OCI-LY3 (cell line): ENCODE measurements around the gene MYBPC3.

ENCODE experiments used
- H2AFZ ChIP-seq: fragments of 200-600, 300-600 bp; shearing (Covaris generic); 2 replicates; pipeline ENCODE4 v1.6.0; 2014; ENCODE audit warnings: antibody characterized with exemption, low read depth, low read length
- H3K27ac ChIP-seq: fragments of 200-600, 300-600 bp; sonication (generic); 2 replicates; pipeline ENCODE4 v1.5.1; 2014; ENCODE audit warnings: mild to moderate bottlenecking, low read length, moderate library complexity, mixed read lengths
- H3K27me3 ChIP-seq: fragments of 200-600, 300-600 bp; sonication (generic); 2 replicates; pipeline ENCODE4 v1.6.1; 2014; ENCODE audit warnings: low read depth, low read length, mixed read lengths
- H3K36me3 ChIP-seq: fragments of 200-600, 300-600 bp; sonication (generic); replicated peaks from 2 replicates; pipeline ENCODE3; 2014; ENCODE audit warnings: low read depth, low read length, mixed read lengths
- H3K4me1 ChIP-seq: fragments of 300-600, 200-600 bp; sonication (generic); 2 replicates; pipeline ENCODE4 v1.6.1; 2014; ENCODE audit warnings: low read length, mixed read lengths
- H3K4me2 ChIP-seq: fragments of 200-600, 300-600 bp; sonication (generic); 2 replicates; pipeline ENCODE4 v1.6.1; 2014; ENCODE audit warnings: low read length, mixed read lengths
- H3K4me3 ChIP-seq: fragments of 300-600, 200-600 bp; sonication (generic); 2 replicates; pipeline ENCODE4 v1.5.1; 2014; ENCODE audit warnings: antibody characterized with exemption, mild to moderate bottlenecking, low read length, moderate library complexity
- H3K79me2 ChIP-seq: fragments of 300-600, 200-600 bp; shearing (Covaris generic); 2 replicates; pipeline ENCODE4 v1.6.1; 2014; ENCODE audit warnings: mild to moderate bottlenecking, low read length, mixed read lengths
- H3K9ac ChIP-seq: fragments of 300-600, 200-600 bp; shearing (Covaris generic); 2 replicates; pipeline ENCODE4 v1.6.0; 2014; ENCODE audit warnings: mild to moderate bottlenecking, low read length, moderate library complexity
- H3K9me3 ChIP-seq: fragments of 200-600, 300-600 bp; shearing (Covaris generic); 2 replicates; pipeline ENCODE4 v1.6.1; 2014; ENCODE audit warnings: low read length, mixed read lengths; ENCODE audit not compliant: insufficient read depth
- H4K20me1 ChIP-seq: fragments of 200-600, 300-600 bp; sonication (generic); 2 replicates; pipeline ENCODE4 v1.6.1; 2016; ENCODE audit warnings: low read length, mixed read lengths; ENCODE audit not compliant: insufficient read depth
- CTCF ChIP-seq: fragments of 200-600, 300-600 bp; sonication (generic); IDR thresholded peaks from 2 replicates; pipeline ENCODE4 v1.5.1; 2014; ENCODE audit warnings: antibody characterized with exemption, low read length, low read depth
- EZH2phosphoT487 ChIP-seq: fragments of 200-600 bp; shearing (Covaris generic); IDR thresholded peaks from 2 replicates; pipeline ENCODE4 v1.6.1; 2018; ENCODE audit warnings: antibody characterized with exemption, mixed run types, low read depth

The MYBPC3 gene

GRCh38 chr11:47394050-47394321 is 41.5 kb upstream of the MYBPC3 start:
- no peaks in the 10 kb centered on the region for H3K36me3 ChIP-seq
- peaks cover 42% of the 10 kb centered on the region for H3K4me1 ChIP-seq
- no peak overlapping the region for H3K4me3 ChIP-seq
- H2AFZ ChIP-seq: peak overlapping the region; percentile 97; the same call in 1 of the 2 replicates
- H4K20me1 ChIP-seq: no peaks in the 10 kb centered on the region
- no peaks in the 10 kb centered on the region for H3K79me2 ChIP-seq
- TF ChIP-seq EZH2phosphoT487: no peak
- TF ChIP-seq CTCF: no peak
- no peaks in the 10 kb centered on the region for H3K27me3 ChIP-seq
- H3K27ac ChIP-seq: no peak overlapping the region
- H3K9ac ChIP-seq: peak overlapping the region; percentile 66; the same call in 1 of the 2 replicates
- peak overlapping the region; percentile 69; the same call in 1 of the 2 replicates for H3K4me2 ChIP-seq
- H3K9me3 ChIP-seq: no peaks in the 10 kb centered on the region

GRCh38 chr11:47393163-47394049 is 40.9 kb upstream of the MYBPC3 start:
- no peak for TF ChIP-seq CTCF
- no peak for TF ChIP-seq EZH2phosphoT487
- no peaks in the 10 kb centered on the region for H4K20me1 ChIP-seq
- no peaks in the 10 kb centered on the region for H3K27me3 ChIP-seq
- H2AFZ ChIP-seq: no peak overlapping the region; the same call in 1 of the 2 replicates
- no peak overlapping the region for H3K9ac ChIP-seq
- no peaks in the 10 kb centered on the region for H3K36me3 ChIP-seq
- H3K4me1 ChIP-seq: peaks cover 42% of the 10 kb centered on the region
- no peak overlapping the region for H3K4me2 ChIP-seq
- H3K9me3 ChIP-seq: no peaks in the 10 kb centered on the region
- no peak overlapping the region for H3K27ac ChIP-seq
- no peak overlapping the region for H3K4me3 ChIP-seq
- H3K79me2 ChIP-seq: no peaks in the 10 kb centered on the region

GRCh38 chr11:47392546-47393162 is 40.2 kb upstream of the MYBPC3 start:
- Histone ChIP-seq H3K4me2 (no peak overlapping the region), H3K27ac (no peak overlapping the region), H2AFZ (no peak overlapping the region; the same call in 1 of the 2 replicates)

More at GRCh38 chr11:47392546-47393162, 40.2 kb upstream of the MYBPC3 start:
- TF ChIP-seq EZH2phosphoT487: no peak
- no peak for TF ChIP-seq CTCF
- Histone ChIP-seq H3K4me1 (peaks cover 42% of the 10 kb centered on the region), H3K4me3 (no peak overlapping the region), H3K27me3 (no peaks in the 10 kb centered on the region), H3K9ac (no peak overlapping the region), H3K36me3 (no peaks in the 10 kb centered on the region), H4K20me1 (no peaks in the 10 kb centered on the region), H3K9me3 (no peaks in the 10 kb centered on the region), H3K79me2 (no peaks in the 10 kb centered on the region)
